Measurements from ENCODE around the gene HLF.

Gene HLF

GRCh38 chr17:55275894-55276804 lies 11.4 kb downstream of the HLF start:
- no peak for DNase-seq

- no peak for DNase-seq
These were observed 13.6 kb downstream of the HLF start for GRCh38 chr17:55278173-55278961.

- no peak for DNase-seq
These were observed 14.4 kb downstream of the HLF start for GRCh38 chr17:55279203-55279602.

GRCh38 chr17:55279788-55280187 lies 15.0 kb downstream of the HLF start:
- DNase-seq = no peak

GRCh38 chr17:55280212-55280611 lies 15.5 kb downstream of the HLF start:
- no peak for DNase-seq

GRCh38 chr17:55281649-55282378 lies 17.1 kb downstream of the HLF start:
- no peak for DNase-seq

- no peak for DNase-seq
These were observed 17.6 kb downstream of the HLF start for GRCh38 chr17:55282379-55282702.

GRCh38 chr17:55282741-55283140 lies 18.0 kb downstream of the HLF start:
- DNase-seq = no peak

- no peak for DNase-seq
These were observed 18.7 kb downstream of the HLF start for GRCh38 chr17:55283256-55283965.

- DNase-seq = no peak
These were observed 19.5 kb downstream of the HLF start for GRCh38 chr17:55284001-55284884.

GRCh38 chr17:55284944-55285339 lies 20.2 kb downstream of the HLF start:
- no peak for DNase-seq

GRCh38 chr17:55285340-55286301 lies 20.9 kb downstream of the HLF start:
- no peak for DNase-seq

- no peak for DNase-seq
These were observed 22.2 kb downstream of the HLF start for GRCh38 chr17:55286681-55287589.

GRCh38 chr17:55288356-55289105 lies 23.8 kb downstream of the HLF start:
- DNase-seq = no peak

GRCh38 chr17:55289106-55289446 lies 24.3 kb downstream of the HLF start:
- no peak for DNase-seq

- no peak for DNase-seq
These were observed 25.2 kb downstream of the HLF start for GRCh38 chr17:55289978-55290377.

- no peak for DNase-seq
These were observed 25.8 kb downstream of the HLF start for GRCh38 chr17:55290492-55291113.

GRCh38 chr17:55291114-55291507 lies 26.4 kb downstream of the HLF start:
- DNase-seq = no peak
